Activated CD4-positive, alpha-beta T cell treated with anti-CD3 and anti-CD28 coated beads, Interleukin-2, amount 10 ng/mL, durations not matched to agents 24 days and 14 days (primary cell): Measurements from ENCODE around the gene MYRF. TPM values are rescaled to one million over a fixed set of nuclear protein-coding genes. Genes with fewer than 3 reads are reported as not detected.

Experiments
- DNase-seq: peaks from one replicate; pipeline ENCODE4 v3.0.0; 2022
- H3K27ac Mint-ChIP-seq: one replicate; pipeline ENCODE4 v1.8.0; 2022; ENCODE audit warnings: mild to moderate bottlenecking, mixed read lengths
- H3K27me3 Mint-ChIP-seq: one replicate; pipeline ENCODE4 v1.8.0; 2022; ENCODE audit warnings: mixed read lengths
- H3K36me3 Mint-ChIP-seq: one replicate; pipeline ENCODE4 v1.8.0; 2022; ENCODE audit warnings: low read depth, mild to moderate bottlenecking, mixed read lengths
- H3K4me1 Mint-ChIP-seq: one replicate; pipeline ENCODE4 v1.8.0; 2021; ENCODE audit warnings: mixed read lengths
- H3K4me3 Mint-ChIP-seq: one replicate; pipeline ENCODE4 v1.8.0; 2022; ENCODE audit warnings: mild to moderate bottlenecking, moderate library complexity, mixed read lengths
- H3K9me3 Mint-ChIP-seq: one replicate; pipeline ENCODE4 v1.8.0; 2021; ENCODE audit warnings: mixed read lengths
- intact Hi-C: fragments of 100-400 bp; cut with micrococcal nuclease; formaldehyde crosslinking; loops from one replicate; pipeline ENCODE4 v1.15.1; 2023
- total RNA-seq: library from RNA; stranded (reverse); gene quantifications from 2 replicates; pipeline ENCODE4 v1.2.3, GENCODE V29; 2022

Gene MYRF
- 1.1 and 1.2 TPM in 2 replicates for total RNA-seq

DNA sequence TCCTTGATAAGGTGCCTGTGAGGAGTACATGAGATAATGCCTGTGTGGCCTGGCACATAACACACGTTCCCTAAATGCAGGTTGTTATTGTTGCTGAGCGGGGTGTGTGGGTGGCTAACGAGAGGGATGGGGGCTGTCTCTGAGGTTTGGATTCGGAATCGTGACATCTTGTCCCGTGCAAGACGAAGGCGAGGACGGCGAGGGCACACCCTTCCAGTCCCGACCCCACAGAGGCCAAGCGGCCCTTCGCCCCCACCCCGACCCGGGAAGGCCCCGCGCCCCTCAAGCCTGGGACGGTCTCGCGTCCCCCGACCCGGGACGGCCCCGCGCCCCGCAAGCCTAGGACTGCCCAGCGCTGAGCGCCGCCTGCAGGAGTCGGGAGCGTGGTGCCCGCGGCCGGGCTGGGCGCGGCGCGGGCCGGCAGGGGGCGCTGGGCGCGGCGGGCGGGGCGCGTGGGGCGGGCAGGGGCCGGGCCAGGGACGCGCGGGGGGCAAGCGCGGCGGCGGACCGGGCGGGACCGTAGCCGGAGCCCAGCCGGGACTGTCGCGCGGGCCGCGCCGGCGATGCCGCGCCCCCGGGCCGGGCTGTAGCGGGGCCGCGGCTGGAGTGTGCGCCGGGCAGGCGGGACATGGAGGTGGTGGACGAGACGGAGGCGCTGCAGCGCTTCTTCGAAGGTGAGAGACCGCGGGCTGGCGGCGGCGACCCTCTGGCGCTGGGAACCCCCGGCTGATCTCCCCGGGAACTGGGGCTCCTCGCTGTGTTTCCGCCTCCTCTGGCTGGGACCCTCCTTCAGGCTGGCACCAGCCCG is at the start of gene MYRF:
Gene MYRF (plus strand): TSS at position 520 of the 808 bp plus-strand sequence. CDS start 109 bp downstream, at position 629.
- H3K9me3 Mint-ChIP-seq = no peaks in the 10 kb centered on the region
- no peaks in the 10 kb centered on the region for H3K36me3 Mint-ChIP-seq
- intact Hi-C loops = loop anchor here (2.0 kb wide), 1 partner anchor 24 kb away; no protein-coding TSS in a partner anchor
- peak; percentile 91 for DNase-seq
- H3K27me3 Mint-ChIP-seq = peaks cover 25% of the 10 kb centered on the region
- H3K4me1 Mint-ChIP-seq = peaks cover 10% of the 10 kb centered on the region
- H3K27ac Mint-ChIP-seq = no peak within 1 kb of the TSS
- H3K4me3 Mint-ChIP-seq = peak within 1 kb of the TSS; percentile 75

DNA sequence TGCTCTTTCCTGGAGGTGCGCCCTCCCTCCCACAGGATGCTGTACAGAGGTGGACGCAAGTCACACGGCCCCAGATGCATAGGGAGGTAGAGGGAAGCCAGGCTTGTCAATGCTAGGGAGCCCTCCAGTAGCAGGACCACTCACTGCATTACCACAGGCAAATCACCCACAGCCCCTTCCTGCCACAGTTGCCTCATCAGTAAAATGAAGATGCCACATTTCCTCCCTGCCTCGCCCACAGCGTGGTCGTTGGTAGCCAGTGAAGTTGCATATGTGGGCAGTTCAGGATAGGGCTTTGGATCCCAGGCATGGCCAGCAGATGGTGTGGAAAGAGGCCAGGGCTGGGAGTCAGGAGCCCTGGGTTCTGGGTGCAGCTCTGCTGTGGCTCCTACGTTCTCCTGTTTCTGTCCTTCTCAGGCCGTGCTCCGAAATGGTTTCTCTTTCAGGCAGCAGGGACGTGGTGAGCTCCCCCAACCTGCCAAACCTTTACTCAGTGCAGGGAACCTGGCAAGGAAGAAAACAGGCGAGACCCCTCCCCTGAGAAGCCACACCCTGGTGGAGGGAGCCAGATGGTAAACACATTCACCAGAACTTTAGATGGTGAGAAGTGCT is 49.6 kb upstream of the MYRF start:
- DNase-seq = no peak
- Mint-ChIP-seq H3K36me3 (no peaks in the 10 kb centered on the region), H3K9me3 (no peaks in the 10 kb centered on the region), H3K27me3 (no peaks in the 10 kb centered on the region), H3K4me3 (no peak overlapping the region), H3K4me1 (peaks cover 20% of the 10 kb centered on the region), H3K27ac (no peak overlapping the region)
- intact Hi-C loops = no loop called here

- Mint-ChIP-seq H3K4me1 (peaks cover 11% of the 10 kb centered on the region), H3K4me3 (no peak overlapping the region), H3K36me3 (no peaks in the 10 kb centered on the region), H3K9me3 (no peaks in the 10 kb centered on the region), H3K27ac (no peak overlapping the region), H3K27me3 (no peaks in the 10 kb centered on the region)
- no peak for DNase-seq
- intact Hi-C loops = no loop called here
Observed at GRCh38 chr11:61704838-61705237, 47.6 kb upstream of the MYRF start.

- no peaks in the 10 kb centered on the region for H3K27me3 Mint-ChIP-seq
- H3K4me1 Mint-ChIP-seq = peaks cover 8% of the 10 kb centered on the region
- H3K27ac Mint-ChIP-seq = no peak overlapping the region
- no peak for DNase-seq
- no peaks in the 10 kb centered on the region for H3K9me3 Mint-ChIP-seq
- intact Hi-C loops = no loop called here
- no peak overlapping the region for H3K4me3 Mint-ChIP-seq
- no peaks in the 10 kb centered on the region for H3K36me3 Mint-ChIP-seq
Observed at GRCh38 chr11:61706452-61707400, 45.7 kb upstream of the MYRF start.

- intact Hi-C loops = no loop called here
- no peaks in the 10 kb centered on the region for H3K9me3 Mint-ChIP-seq
- peaks cover 6% of the 10 kb centered on the region for H3K4me1 Mint-ChIP-seq
- H3K27me3 Mint-ChIP-seq = no peaks in the 10 kb centered on the region
- DNase-seq = no peak
- H3K36me3 Mint-ChIP-seq = no peaks in the 10 kb centered on the region
- H3K4me3 Mint-ChIP-seq = no peak overlapping the region
- no peak overlapping the region for H3K27ac Mint-ChIP-seq
Observed at GRCh38 chr11:61707574-61707973, 44.9 kb upstream of the MYRF start.

DNA sequence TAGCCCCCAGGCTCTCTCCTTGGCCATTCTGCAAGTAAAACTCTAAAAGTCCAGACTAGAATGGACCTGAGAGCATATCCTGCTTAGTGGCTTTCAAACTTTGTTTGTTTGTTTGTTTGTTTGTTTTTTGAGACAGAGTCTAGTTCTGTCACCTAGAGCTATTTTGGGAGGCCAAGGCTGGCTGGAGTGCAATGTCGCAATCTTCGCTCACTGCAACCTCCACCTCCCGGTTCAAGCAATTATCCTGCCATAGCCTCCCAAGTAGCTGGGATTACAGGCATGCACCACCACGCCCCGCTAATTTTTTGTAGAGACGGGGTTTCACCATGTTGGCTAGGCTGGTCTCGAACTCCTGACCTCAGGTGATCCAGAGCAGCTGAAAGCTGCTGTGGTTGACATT is 43.3 kb upstream of the MYRF start:
- no peak for DNase-seq
- no peaks in the 10 kb centered on the region for H3K27me3 Mint-ChIP-seq
- intact Hi-C loops = no loop called here
- H3K4me1 Mint-ChIP-seq = no peaks in the 10 kb centered on the region
- no peaks in the 10 kb centered on the region for H3K36me3 Mint-ChIP-seq
- no peaks in the 10 kb centered on the region for H3K9me3 Mint-ChIP-seq
- H3K4me3 Mint-ChIP-seq = no peak overlapping the region
- no peak overlapping the region for H3K27ac Mint-ChIP-seq

GRCh38 chr11:61709572-61709971 is 42.9 kb upstream of the MYRF start:
- Mint-ChIP-seq H3K4me1 (no peaks in the 10 kb centered on the region), H3K36me3 (no peaks in the 10 kb centered on the region), H3K9me3 (no peaks in the 10 kb centered on the region), H3K27me3 (no peaks in the 10 kb centered on the region), H3K27ac (no peak overlapping the region), H3K4me3 (no peak overlapping the region)
- no peak for DNase-seq
- intact Hi-C loops = no loop called here

DNA sequence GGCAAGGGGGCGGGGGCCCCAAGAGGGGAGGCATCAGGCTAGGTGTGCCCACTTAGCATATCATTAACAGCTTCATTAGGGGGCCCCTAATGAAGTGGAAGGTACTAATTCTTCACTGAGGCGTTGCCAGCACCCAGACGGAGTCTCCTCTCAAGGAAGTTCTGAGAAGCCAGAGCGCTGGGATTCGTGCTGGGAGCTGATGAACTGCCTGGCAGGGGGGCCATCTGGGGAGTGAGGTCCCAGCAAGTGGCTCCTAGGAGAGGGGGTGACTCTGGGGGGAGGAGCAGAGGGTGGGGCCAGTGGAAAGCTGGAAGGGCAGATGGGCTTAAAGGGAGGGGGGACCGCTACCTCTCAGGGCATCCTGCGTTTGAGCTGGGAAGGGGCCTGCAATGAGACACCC is 42.4 kb upstream of the MYRF start:
- Mint-ChIP-seq H3K36me3 (no peaks in the 10 kb centered on the region), H3K9me3 (no peaks in the 10 kb centered on the region), H3K4me1 (no peaks in the 10 kb centered on the region), H3K27me3 (peaks cover 2% of the 10 kb centered on the region), H3K27ac (no peak overlapping the region), H3K4me3 (no peak overlapping the region)
- DNase-seq = no peak
- intact Hi-C loops = no loop called here

DNA sequence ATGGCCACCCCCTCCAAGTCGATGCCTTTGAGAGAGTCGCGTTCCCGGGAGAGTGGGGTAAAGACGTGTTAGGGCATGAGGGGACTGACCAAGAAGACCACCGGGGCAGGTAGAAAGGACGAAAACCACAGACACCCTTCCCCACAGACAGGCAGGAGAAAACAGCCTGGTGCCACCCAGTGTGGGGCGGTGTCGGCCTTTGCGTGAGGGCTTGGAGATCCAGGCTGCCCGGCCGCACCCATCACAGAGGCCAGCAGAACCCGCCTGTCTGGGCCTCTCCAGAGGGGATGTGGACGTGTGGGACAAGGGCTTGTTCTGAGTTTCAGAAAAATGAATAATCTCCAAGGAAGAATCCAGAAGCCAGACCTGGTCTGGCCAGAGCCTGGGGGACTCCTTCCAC is 41.4 kb upstream of the MYRF start:
- intact Hi-C loops = no loop called here
- H3K4me3 Mint-ChIP-seq = no peak overlapping the region
- no peak for DNase-seq
- H3K4me1 Mint-ChIP-seq = no peaks in the 10 kb centered on the region
- H3K9me3 Mint-ChIP-seq = no peaks in the 10 kb centered on the region
- H3K27me3 Mint-ChIP-seq = peaks cover 3% of the 10 kb centered on the region
- no peaks in the 10 kb centered on the region for H3K36me3 Mint-ChIP-seq
- no peak overlapping the region for H3K27ac Mint-ChIP-seq

DNA sequence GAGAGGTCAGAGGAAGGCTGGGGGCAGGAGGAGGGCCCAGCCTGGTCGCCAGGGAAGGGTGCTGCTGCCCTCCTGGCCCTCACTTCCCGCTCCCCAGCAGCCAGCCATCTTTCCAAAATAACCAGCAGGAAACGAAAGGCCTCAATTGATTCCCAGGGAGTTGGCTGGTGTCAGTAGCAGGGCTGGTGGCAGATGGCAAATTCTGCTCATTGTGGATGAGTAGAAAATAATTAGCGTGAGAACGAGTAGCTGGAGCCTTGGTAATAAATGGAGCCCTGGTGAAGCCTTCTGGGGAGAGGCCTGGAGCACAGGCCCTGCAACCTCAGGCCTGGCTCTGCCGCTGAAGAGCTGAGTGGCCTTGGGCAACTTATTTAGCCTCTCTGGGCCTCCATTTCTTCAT is 40.9 kb upstream of the MYRF start:
- DNase-seq = no peak
- intact Hi-C loops = no loop called here
- Mint-ChIP-seq H3K4me1 (no peaks in the 10 kb centered on the region), H3K27ac (no peak overlapping the region), H3K9me3 (no peaks in the 10 kb centered on the region), H3K27me3 (peaks cover 3% of the 10 kb centered on the region), H3K36me3 (no peaks in the 10 kb centered on the region), H3K4me3 (no peak overlapping the region)

DNA sequence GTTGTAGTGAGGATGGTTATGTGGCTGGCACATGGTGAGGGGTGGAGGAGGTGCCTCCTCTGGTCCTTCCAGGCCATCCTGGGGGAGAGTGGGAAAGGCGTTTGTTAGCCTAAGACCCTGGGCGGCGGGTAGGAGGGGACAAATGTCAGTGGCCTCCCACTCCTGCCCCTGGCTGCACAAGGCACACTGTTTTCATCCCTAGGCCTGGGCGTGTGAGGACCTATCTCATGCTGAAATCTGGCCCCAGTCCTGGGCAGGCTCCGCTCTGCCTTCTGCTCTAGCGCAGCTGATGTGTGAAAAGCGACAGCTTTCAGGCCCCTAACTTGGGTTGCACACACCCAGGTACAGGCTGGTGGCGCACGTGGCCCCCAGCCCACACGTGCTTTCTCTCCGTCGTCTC is 40.1 kb upstream of the MYRF start:
- Mint-ChIP-seq H3K36me3 (no peaks in the 10 kb centered on the region), H3K4me1 (no peaks in the 10 kb centered on the region), H3K9me3 (no peaks in the 10 kb centered on the region), H3K27me3 (peaks cover 3% of the 10 kb centered on the region), H3K27ac (no peak overlapping the region), H3K4me3 (no peak overlapping the region)
- intact Hi-C loops = no loop called here
- no peak for DNase-seq

DNA sequence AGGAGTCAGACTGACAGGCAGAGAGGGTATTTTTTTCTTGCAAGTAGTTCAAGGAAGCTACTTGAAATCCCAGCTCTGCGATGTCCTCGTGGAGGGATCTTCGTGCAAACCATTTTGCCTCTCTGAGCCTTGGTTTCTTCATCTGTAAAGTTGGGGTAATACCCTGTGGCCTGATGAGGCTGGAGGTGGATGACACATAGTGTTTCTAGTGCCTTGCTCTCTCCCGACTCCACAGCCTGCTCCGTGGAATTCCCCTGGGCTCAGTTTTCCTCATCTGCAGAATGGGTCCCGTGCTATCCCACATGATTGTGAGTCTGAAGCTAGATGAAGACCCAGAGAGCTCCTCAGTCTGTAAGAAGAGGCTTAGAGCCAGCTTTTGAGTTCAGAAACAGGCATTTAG is 39.6 kb upstream of the MYRF start:
- Mint-ChIP-seq H3K9me3 (no peaks in the 10 kb centered on the region), H3K4me3 (no peak overlapping the region), H3K27ac (no peak overlapping the region), H3K36me3 (no peaks in the 10 kb centered on the region), H3K4me1 (no peaks in the 10 kb centered on the region), H3K27me3 (peaks cover 3% of the 10 kb centered on the region)
- intact Hi-C loops = no loop called here
- DNase-seq = no peak

DNA sequence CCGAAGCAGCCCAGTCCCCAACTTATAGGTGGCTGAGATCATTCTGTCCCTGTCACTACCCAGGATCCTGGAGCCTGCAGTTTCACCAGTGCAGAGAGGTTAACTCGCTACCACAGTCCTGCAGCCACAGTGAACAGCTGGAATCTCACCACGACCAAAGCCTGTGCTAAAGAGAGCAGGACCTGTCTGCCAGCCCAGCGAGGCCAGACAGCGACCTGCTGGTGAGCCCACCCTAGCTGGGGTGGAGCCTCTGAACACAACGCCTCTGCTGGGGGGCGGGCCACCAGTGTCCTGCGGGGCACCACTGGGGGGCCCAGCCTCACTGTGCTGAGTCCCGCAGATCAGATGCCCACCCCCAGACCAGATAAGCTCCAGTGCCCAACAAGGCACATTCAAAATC is 39.0 kb upstream of the MYRF start:
- Mint-ChIP-seq H3K4me1 (no peaks in the 10 kb centered on the region), H3K27ac (no peak overlapping the region), H3K36me3 (no peaks in the 10 kb centered on the region), H3K4me3 (no peak overlapping the region), H3K9me3 (no peaks in the 10 kb centered on the region), H3K27me3 (peaks cover 3% of the 10 kb centered on the region)
- intact Hi-C loops = no loop called here
- no peak for DNase-seq

DNA sequence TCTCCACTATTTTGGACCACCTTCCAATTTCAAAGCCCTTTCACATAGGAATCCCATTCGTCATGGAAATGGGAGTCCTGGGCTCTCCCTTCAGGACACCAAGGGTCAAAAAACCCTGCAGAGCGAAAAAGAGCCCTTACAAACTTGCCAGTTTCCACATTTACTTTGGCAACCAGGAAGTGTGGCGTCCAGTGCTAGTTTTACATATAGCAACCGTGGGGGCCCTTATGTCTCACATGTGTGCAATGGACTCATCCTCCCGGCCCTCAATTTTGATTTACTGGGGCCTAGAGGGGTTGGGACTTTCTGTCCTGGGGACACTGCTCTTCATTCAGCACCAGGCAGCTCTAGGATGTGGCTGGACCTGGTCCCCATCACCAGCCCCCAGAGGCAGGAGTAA is 38.5 kb upstream of the MYRF start:
- no peaks in the 10 kb centered on the region for H3K9me3 Mint-ChIP-seq
- H3K4me3 Mint-ChIP-seq = no peak overlapping the region
- intact Hi-C loops = no loop called here
- no peaks in the 10 kb centered on the region for H3K36me3 Mint-ChIP-seq
- DNase-seq = no peak
- H3K27me3 Mint-ChIP-seq = peaks cover 3% of the 10 kb centered on the region
- H3K27ac Mint-ChIP-seq = no peak overlapping the region
- no peaks in the 10 kb centered on the region for H3K4me1 Mint-ChIP-seq
